Endothelial cell of umbilical vein (primary cell): Measurements from ENCODE around the gene PDE4B. TPM values are rescaled to one million over a fixed set of nuclear protein-coding genes. Genes with fewer than 3 reads are reported as not detected.

ENCODE experiments used
- BruUV-seq: library from RNA; stranded (reverse); fragments of 400-500 nt; replicated peaks from 2 replicates; lab custom pipeline; 2021; lab: Mats Ljungman, UMichigan
- CTCF ChIA-PET: fragments of 300-600, 350-600 bp; sonication (Branson Sonifier 250); formaldehyde crosslinking; loops from one replicate; lab custom pipeline; 2021; ENCODE audit warnings: antibody characterized with exemption, inconsistent platforms; lab: Charles Lee
- POLR2A ChIA-PET: fragments of 300-600, 350-600 bp; sonication (Branson Sonifier 250); formaldehyde crosslinking; loops from one replicate; lab custom pipeline; 2021; ENCODE audit warnings: antibody characterized with exemption, inconsistent platforms; lab: Charles Lee
- DNase-seq: peaks from one replicate; pipeline ENCODE4 v3.0.0-alpha.2; 2011; ENCODE audit warnings: low read depth, low spot score
- FAIRE-seq: peaks from 2 replicates; lab custom pipeline; 2011; peaks lifted over from hg19 to GRCh38; lab: Jason Lieb, UNC
- H2AFZ ChIP-seq: 2 replicates; pipeline ENCODE4 v1.6.0; 2012; ENCODE audit warnings: low read depth, low read length, control low read depth, inconsistent platforms
- H3K27ac ChIP-seq: 2 replicates; pipeline ENCODE4 v1.5.1; 2011; ENCODE audit warnings: low read depth, mild to moderate bottlenecking, control low read depth, low read length, moderate library complexity; ENCODE audit not compliant: insufficient read depth
- H3K27me3 ChIP-seq, 2 experiments: 2 replicates each; pipeline versions ENCODE4 v1.6.0 to v1.6.1; 2011; ENCODE audit warnings: low read length in 2 of 2, mixed read lengths in 1 of 2; ENCODE audit not compliant: control insufficient read depth in 2 of 2, insufficient read depth in 2 of 2
- H3K36me3 ChIP-seq, 2 experiments: 2 replicates in 1 of 2; 3 replicates in 1 of 2; pipeline ENCODE4 v1.5.1; 2011; ENCODE audit warnings: low read length in 2 of 2, mild to moderate bottlenecking in 1 of 2, moderate library complexity in 1 of 2; ENCODE audit not compliant: control insufficient read depth in 2 of 2, insufficient read depth in 2 of 2; ENCODE audit errors: extremely low read depth in 1 of 2
- H3K4me1 ChIP-seq: 3 replicates; pipeline ENCODE4 v1.5.1; 2011; ENCODE audit warnings: mild to moderate bottlenecking, low read length; ENCODE audit not compliant: control insufficient read depth, insufficient read depth; ENCODE audit errors: extremely low read depth
- H3K4me2 ChIP-seq: 2 replicates; pipeline ENCODE4 v1.6.1; 2011; ENCODE audit warnings: low read length, control low read depth, mixed read lengths; ENCODE audit not compliant: insufficient read depth
- H3K4me3 ChIP-seq, 3 experiments: fragments of 200-600 bp in 1 of 3; sonication (generic), shearing (Covaris generic) in 1 of 3; replicated peaks in 1 of 3; 2 replicates each; pipeline ENCODE4 v1.5.1; 2011 to 2016; ENCODE audit warnings: control low read depth in 3 of 3, low read length in 3 of 3, mild to moderate bottlenecking in 2 of 3, inconsistent platforms in 1 of 3, low read depth in 1 of 3, moderate library complexity in 1 of 3; ENCODE audit not compliant: insufficient read depth in 1 of 3
- H3K79me2 ChIP-seq: 2 replicates; pipeline ENCODE4 v1.6.0; 2012; ENCODE audit warnings: low read length, inconsistent platforms; ENCODE audit not compliant: control insufficient read depth, insufficient read depth
- H3K9ac ChIP-seq: replicated peaks from 2 replicates; pipeline ENCODE3; 2011; ENCODE audit warnings: low read length, control low read depth; ENCODE audit not compliant: insufficient read depth; ENCODE audit errors: extremely low read depth
- H3K9me1 ChIP-seq: replicated peaks from 3 replicates; pipeline ENCODE4 v1.6.0; 2011; ENCODE audit warnings: mild to moderate bottlenecking, low read length; ENCODE audit not compliant: control insufficient read depth, insufficient read depth; ENCODE audit errors: extremely low read depth
- H3K9me3 ChIP-seq: replicated peaks from 2 replicates; pipeline ENCODE4 v1.5.1; 2012; ENCODE audit warnings: low read length, inconsistent platforms; ENCODE audit not compliant: control insufficient read depth, insufficient read depth
- H4K20me1 ChIP-seq: replicated peaks from 2 replicates; pipeline ENCODE3; 2011; ENCODE audit warnings: mild to moderate bottlenecking, low read length; ENCODE audit not compliant: control insufficient read depth, insufficient read depth; ENCODE audit errors: extremely low read depth
- EZH2 ChIP-seq: IDR thresholded peaks from 2 replicates; pipeline ENCODE4 v1.6.1; 2012; ENCODE audit warnings: borderline replicate concordance, low read depth, mild to moderate bottlenecking, moderate library complexity, low read length, inconsistent platforms; ENCODE audit not compliant: severe bottlenecking
- FOS ChIP-seq: IDR thresholded peaks from 2 replicates; pipeline ENCODE4 v1.6.1; 2011; ENCODE audit warnings: mild to moderate bottlenecking, low read length, moderate library complexity, borderline replicate concordance; ENCODE audit not compliant: insufficient read depth
- GATA2 ChIP-seq: IDR thresholded peaks from 2 replicates; pipeline ENCODE4 v1.7.0; 2011; ENCODE audit warnings: low read depth, mild to moderate bottlenecking, moderate library complexity, mixed read lengths, low read length; ENCODE audit not compliant: insufficient read length, insufficient read depth
- JUN ChIP-seq: IDR thresholded peaks from 2 replicates; pipeline ENCODE4 v1.6.1; 2011; ENCODE audit warnings: borderline replicate concordance, low read depth; ENCODE audit not compliant: insufficient read length, insufficient read depth
- MYC ChIP-seq: IDR thresholded peaks from one replicate; pipeline ENCODE4 v1.6.1; 2011; ENCODE audit warnings: mild to moderate bottlenecking, low read depth, low read length
- POLR2A ChIP-seq: IDR thresholded peaks from 2 replicates; pipeline ENCODE4 v1.6.1; 2012; ENCODE audit warnings: low read depth, mild to moderate bottlenecking, control low read depth, low read length
- POLR2AphosphoS5 ChIP-seq: IDR thresholded peaks from 2 replicates; pipeline ENCODE4 v1.6.1; 2012; ENCODE audit warnings: low read depth, mild to moderate bottlenecking, control low read depth, low read length, moderate library complexity; ENCODE audit not compliant: insufficient read depth
- dilution Hi-C: fragments of 300-500 bp; cut with MboI; formaldehyde crosslinking; loops from one replicate; pipeline ENCODE4 v1.15.0; 2019; ENCODE audit warnings: low sequenced_read_pairs; ENCODE audit not compliant: extremely low pct_ligation_motif_present
- intact Hi-C: fragments of 100-400 bp; cut with micrococcal nuclease; formaldehyde crosslinking; loops from one replicate; pipeline ENCODE4 v1.10.0; 2022
- polyA plus RNA-seq, 4 experiments: library from polyadenylated mRNA; depleted of rRNA in 3 of 4; stranded (reverse) in 3 of 4; unstranded in 1 of 4; fragments of >200 nt; gene quantifications; 2 replicates each; pipeline versions ENCODE4 v1.2.1 to v1.2.3, GENCODE V29; 2011 to 2012; ENCODE audit warnings: missing spikeins in 1 of 4
- total RNA-seq: library from RNA; stranded (reverse); gene quantifications from 2 replicates; pipeline ENCODE4 v1.2.3, GENCODE V29; 2021
- TF ChIP-seq, protein P1 (sequence below), 2 donors: IDR thresholded peaks; 1 replicate in 1 of 2; 2 replicates in 1 of 2; pipeline ENCODE4 v1.5.1; 2011; ENCODE audit warnings: low read length in 2 of 2, mild to moderate bottlenecking in 2 of 2, moderate library complexity in 2 of 2, control low read depth in 1 of 2, inconsistent platforms in 1 of 2, low read depth in 1 of 2; ENCODE audit not compliant: insufficient read depth in 1 of 2; ENCODE audit errors: extremely low read depth in 1 of 2
- TF ChIP-seq, protein P2 (sequence below): IDR thresholded peaks from 2 replicates; pipeline ENCODE4 v1.6.1; 2011; ENCODE audit not compliant: insufficient read depth, insufficient read length

PDE4B gene
- total and polyA plus RNA-seq, 2 donors (not counting 3 experiments of a cell fraction or from before 2014, with no cell fraction given) = 63.5 to 69.8 TPM

DNA sequence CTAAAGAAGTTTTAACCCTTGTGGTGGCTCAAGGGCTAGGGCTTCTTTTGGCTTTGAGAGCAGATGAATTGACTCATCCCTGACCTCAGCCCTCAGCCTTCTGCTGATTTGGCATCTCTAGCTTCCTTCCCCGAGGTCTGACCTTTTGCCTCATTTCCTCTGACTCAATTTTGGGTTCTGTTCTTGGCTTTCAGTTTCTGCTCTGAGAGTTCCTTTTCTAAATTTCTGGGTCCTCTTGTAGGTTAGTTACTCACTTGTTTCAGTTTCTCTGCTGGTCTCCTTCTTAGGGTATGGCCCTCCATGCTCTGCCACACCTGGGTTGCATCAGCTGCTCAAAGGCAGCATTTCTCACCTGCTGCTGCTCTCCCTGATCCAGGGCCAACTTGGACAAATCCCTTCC, 19.4 kb downstream of the PDE4B start:
- no peak for TF ChIP-seq POLR2A
- peak; percentile 91 for TF ChIP-seq POLR2AphosphoS5
- TF ChIP-seq FOS = peak; percentile 99
- TF ChIP-seq EZH2 = no peak
- no peak for TF ChIP-seq MYC
- peak; percentile 90 for TF ChIP-seq GATA2
- TF ChIP-seq, protein P1, sequence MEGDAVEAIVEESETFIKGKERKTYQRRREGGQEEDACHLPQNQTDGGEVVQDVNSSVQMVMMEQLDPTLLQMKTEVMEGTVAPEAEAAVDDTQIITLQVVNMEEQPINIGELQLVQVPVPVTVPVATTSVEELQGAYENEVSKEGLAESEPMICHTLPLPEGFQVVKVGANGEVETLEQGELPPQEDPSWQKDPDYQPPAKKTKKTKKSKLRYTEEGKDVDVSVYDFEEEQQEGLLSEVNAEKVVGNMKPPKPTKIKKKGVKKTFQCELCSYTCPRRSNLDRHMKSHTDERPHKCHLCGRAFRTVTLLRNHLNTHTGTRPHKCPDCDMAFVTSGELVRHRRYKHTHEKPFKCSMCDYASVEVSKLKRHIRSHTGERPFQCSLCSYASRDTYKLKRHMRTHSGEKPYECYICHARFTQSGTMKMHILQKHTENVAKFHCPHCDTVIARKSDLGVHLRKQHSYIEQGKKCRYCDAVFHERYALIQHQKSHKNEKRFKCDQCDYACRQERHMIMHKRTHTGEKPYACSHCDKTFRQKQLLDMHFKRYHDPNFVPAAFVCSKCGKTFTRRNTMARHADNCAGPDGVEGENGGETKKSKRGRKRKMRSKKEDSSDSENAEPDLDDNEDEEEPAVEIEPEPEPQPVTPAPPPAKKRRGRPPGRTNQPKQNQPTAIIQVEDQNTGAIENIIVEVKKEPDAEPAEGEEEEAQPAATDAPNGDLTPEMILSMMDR (IDR thresholded peaks at IDR 0.05; ENCODE audit: extremely low read depth in 1 of 2, insufficient read depth in 1 of 2, low read depth in 1 of 2, low read length in 2 of 2) = no peak
- TF ChIP-seq, protein P2, sequence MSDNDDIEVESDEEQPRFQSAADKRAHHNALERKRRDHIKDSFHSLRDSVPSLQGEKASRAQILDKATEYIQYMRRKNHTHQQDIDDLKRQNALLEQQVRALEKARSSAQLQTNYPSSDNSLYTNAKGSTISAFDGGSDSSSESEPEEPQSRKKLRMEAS = no peak
- peak; percentile 93 for TF ChIP-seq JUN
- FAIRE-seq = peak; percentile 96
- Histone ChIP-seq H3K27ac (peak overlapping the region; percentile 51), H3K4me1 (peaks cover 18% of the 10 kb centered on the region), H3K27me3 (no peaks in the 10 kb centered on the region), H2AFZ (peak overlapping the region; percentile 31), H3K4me3 (no peak overlapping the region), H3K9ac (no peak overlapping the region), H3K4me2 (peak overlapping the region; percentile 79), H3K36me3 (no peaks in the 10 kb centered on the region), H3K9me1 (no peaks in the 10 kb centered on the region), H4K20me1 (no peaks in the 10 kb centered on the region), H3K9me3 (no peaks in the 10 kb centered on the region), H3K79me2 (no peaks in the 10 kb centered on the region)
- CTCF ChIA-PET = interaction anchor here (1.0 to 1.8 kb wide), 4 partner anchors 10 to 692 kb away, joined by 3 to 7 read pairs (median 5); partner anchors contain the start of gene PDE4B
- intact Hi-C loops (loop anchor here (2.0 kb wide), 1 partner anchor 381 kb away; no protein-coding TSS in a partner anchor), dilution Hi-C loops (no loop called here)
- peak; percentile 75 for DNase-seq
- POLR2A ChIA-PET = no interaction called here
- no TSS peak for BruUV-seq
